GM10847 (cell line): ENCODE data around the gene ST8SIA3.

Experiments used
- POLR2A ChIP-seq: IDR thresholded peaks from 2 replicates; pipeline ENCODE4 v1.6.1; 2011; ENCODE audit not compliant: insufficient read length; ENCODE audit errors: extremely low read depth

The ST8SIA3 gene

DNA sequence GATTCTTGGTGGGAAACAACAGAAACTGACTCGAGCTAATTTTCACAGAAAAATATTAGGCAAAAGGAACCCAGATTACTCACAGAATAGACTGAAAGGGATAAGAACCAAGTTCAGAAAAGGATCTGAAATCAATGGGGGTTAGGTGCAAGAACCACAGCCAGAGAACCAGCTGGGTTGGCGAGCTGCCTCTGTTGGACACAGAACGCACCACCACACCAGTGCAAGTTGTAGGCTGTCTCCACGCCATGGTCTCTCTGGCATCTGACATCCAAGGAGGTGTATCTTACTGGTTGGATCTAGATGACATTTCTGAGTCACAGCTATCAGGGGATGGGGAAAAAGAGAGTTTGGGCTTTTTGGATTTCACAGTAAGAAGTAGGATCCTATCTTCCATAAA is 64.2 kb downstream of the ST8SIA3 start:
- no peak for TF ChIP-seq POLR2A
